ENCODE data around the gene DAGLA.

DAGLA gene

GRCh38 chr11:61711498-61711897, 31.3 kb downstream of the DAGLA start:
- no peak for FAIRE-seq

GRCh38 chr11:61712314-61712713, 32.1 kb downstream of the DAGLA start:
- FAIRE-seq: no peak

GRCh38 chr11:61712846-61713245, 32.7 kb downstream of the DAGLA start:
- FAIRE-seq: no peak

GRCh38 chr11:61713464-61713863, 33.3 kb downstream of the DAGLA start:
- FAIRE-seq: no peak

- FAIRE-seq: no peak
These were observed 33.7 kb downstream of the DAGLA start for GRCh38 chr11:61713906-61714305.

- no peak for FAIRE-seq
These were observed 34.1 kb downstream of the DAGLA start for GRCh38 chr11:61714316-61714715.

- FAIRE-seq: no peak
These were observed 34.7 kb downstream of the DAGLA start for GRCh38 chr11:61714916-61715315.

- no peak for FAIRE-seq
These were observed 35.7 kb downstream of the DAGLA start for GRCh38 chr11:61715867-61716266.

GRCh38 chr11:61716478-61717285, 36.5 kb downstream of the DAGLA start:
- no peak for FAIRE-seq

- FAIRE-seq: no peak
These were observed 37.3 kb downstream of the DAGLA start for GRCh38 chr11:61717286-61718033.

- FAIRE-seq: no peak
These were observed 37.9 kb downstream of the DAGLA start for GRCh38 chr11:61718046-61718531.

- FAIRE-seq: no peak
These were observed 38.6 kb downstream of the DAGLA start for GRCh38 chr11:61718621-61719302.

GRCh38 chr11:61719978-61720377, 39.8 kb downstream of the DAGLA start:
- no peak for FAIRE-seq

- no peak for FAIRE-seq
These were observed 40.4 kb downstream of the DAGLA start for GRCh38 chr11:61720597-61720996.

GRCh38 chr11:61724437-61724836, 44.2 kb downstream of the DAGLA start:
- FAIRE-seq: no peak

- no peak for FAIRE-seq
These were observed 45.6 kb downstream of the DAGLA start for GRCh38 chr11:61725781-61726231.

- no peak for FAIRE-seq
These were observed 46.6 kb downstream of the DAGLA start for GRCh38 chr11:61726775-61727174.

- FAIRE-seq: no peak
These were observed 47.2 kb downstream of the DAGLA start for GRCh38 chr11:61727401-61727811.

- no peak for FAIRE-seq
These were observed 48.1 kb downstream of the DAGLA start for GRCh38 chr11:61728066-61728939.

- no peak for FAIRE-seq
These were observed 48.7 kb downstream of the DAGLA start for GRCh38 chr11:61728940-61729219.

- no peak for FAIRE-seq
These were observed 50.2 kb downstream of the DAGLA start for GRCh38 chr11:61730240-61730994.
